PFSK-1 (cell line): Measurements from ENCODE around the gene CLIC2.

ENCODE experiments used
- FOXP2 ChIP-seq: optimal IDR thresholded peaks from 2 replicates; pipeline ENCODE3; 2011; ENCODE audit warnings: borderline replicate concordance, control low read depth, inconsistent platforms; ENCODE audit not compliant: insufficient read depth; ENCODE audit errors: extremely low read length, extremely low read depth
- POLR2AphosphoS5 ChIP-seq: IDR thresholded peaks from 2 replicates; pipeline ENCODE4 v1.6.1; 2012; ENCODE audit warnings: low read depth, mild to moderate bottlenecking, control low read depth, low read length, moderate library complexity
- REST ChIP-seq, 2 experiments: IDR thresholded peaks; 2 replicates each; pipeline versions ENCODE4 v1.6.1 to v1.8.0; 2011 to 2012; ENCODE audit warnings: low read depth in 2 of 2, low read length in 2 of 2, control low read depth in 1 of 2, inconsistent platforms in 1 of 2, mild to moderate bottlenecking in 1 of 2, moderate library complexity in 1 of 2; ENCODE audit not compliant: insufficient read depth in 1 of 2
- SIN3A ChIP-seq: IDR thresholded peaks from 2 replicates; pipeline ENCODE4 v1.6.1; 2012; ENCODE audit warnings: mild to moderate bottlenecking, low read length, moderate library complexity, borderline replicate concordance; ENCODE audit not compliant: insufficient read depth
- TAF1 ChIP-seq: IDR thresholded peaks from 2 replicates; pipeline ENCODE4 v1.6.1; 2012; ENCODE audit warnings: low read length, control low read depth, borderline replicate concordance; ENCODE audit not compliant: insufficient read depth

CLIC2 gene

GRCh38 chrX:155251391-155251790 is 83.0 kb downstream of the CLIC2 start:
- no peak for TF ChIP-seq POLR2AphosphoS5

- TF ChIP-seq TAF1 (no peak), FOXP2 (no peak), SIN3A (no peak), POLR2AphosphoS5 (no peak), REST (IDR thresholded peaks at IDR 0.05; ENCODE audit: insufficient read depth in 1 of 2, low read depth in 2 of 2, low read length in 2 of 2) (no peak)
These were observed 86.9 kb downstream of the CLIC2 start for GRCh38 chrX:155247497-155247896.

- TF ChIP-seq POLR2AphosphoS5 (no peak), FOXP2 (no peak), SIN3A (no peak), TAF1 (no peak), REST (IDR thresholded peaks at IDR 0.05; ENCODE audit: insufficient read depth in 1 of 2, low read depth in 2 of 2, low read length in 2 of 2) (no peak)
These were observed 87.7 kb downstream of the CLIC2 start for GRCh38 chrX:155246748-155247147.

- TF ChIP-seq SIN3A (no peak), POLR2AphosphoS5 (no peak), FOXP2 (no peak)
These were observed 92.1 kb downstream of the CLIC2 start for GRCh38 chrX:155242300-155242699.

GRCh38 chrX:155237719-155238118 is 96.7 kb downstream of the CLIC2 start:
- no peak for TF ChIP-seq REST (IDR thresholded peaks at IDR 0.05; ENCODE audit: insufficient read depth in 1 of 2, low read depth in 2 of 2, low read length in 2 of 2)
- no peak for TF ChIP-seq SIN3A
- TF ChIP-seq TAF1 = no peak
- TF ChIP-seq POLR2AphosphoS5 = no peak
- no peak for TF ChIP-seq FOXP2

- TF ChIP-seq REST (IDR thresholded peaks at IDR 0.05; ENCODE audit: insufficient read depth in 1 of 2, low read depth in 2 of 2, low read length in 2 of 2) = no peak
- TF ChIP-seq FOXP2 = no peak
- no peak for TF ChIP-seq SIN3A
- no peak for TF ChIP-seq TAF1
- TF ChIP-seq POLR2AphosphoS5 = no peak
These were observed 98.5 kb downstream of the CLIC2 start for GRCh38 chrX:155235891-155236290.
